ENCODE measurements around the gene GJD3. TPM values are rescaled to one million over a fixed set of nuclear protein-coding genes. Genes with fewer than 3 reads are reported as not detected.

The GJD3 gene
- total and polyA plus RNA-seq, 2 donors (not counting 3 experiments of a cell fraction or from before 2014, with no cell fraction given): 0.10 to 0.40 TPM

DNA sequence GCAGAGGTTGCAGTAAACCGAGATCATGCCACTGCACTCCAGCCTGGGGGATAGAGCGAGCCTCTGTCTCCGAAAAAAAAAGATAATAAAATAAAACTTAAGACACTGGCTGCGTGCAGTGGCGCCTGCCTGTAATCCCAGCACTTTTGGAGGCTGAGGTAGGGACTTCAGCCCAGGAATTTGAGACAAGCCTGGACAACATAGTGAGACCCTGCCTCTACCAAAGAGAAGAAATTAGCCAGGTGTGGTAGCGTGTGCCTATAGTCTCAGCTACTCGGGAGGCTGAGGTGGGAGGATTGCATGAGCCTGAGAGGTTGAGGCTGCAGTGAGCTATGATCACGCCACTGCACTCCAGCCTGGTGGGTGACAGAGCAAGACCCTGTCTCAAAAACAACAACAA, 28.9 kb downstream of the GJD3 start:
- no peaks in the 10 kb centered on the region for H3K27me3 ChIP-seq (ENCODE audit: control insufficient read depth in 2 of 2, insufficient read depth in 2 of 2, low read length in 2 of 2)
- H3K36me3 ChIP-seq (ENCODE audit: control insufficient read depth in 2 of 2, extremely low read depth in 1 of 2, insufficient read depth in 2 of 2, low read length in 2 of 2): peaks cover 0 to 5% of the 10 kb centered on the region in 2 experiments
- dilution Hi-C loops (cut with MboI; ENCODE audit: extremely low pct_ligation_motif_present, low sequenced_read_pairs): no loop called here
- no peak overlapping the region for H3K4me3 ChIP-seq (replicated peaks in 1 of 3; ENCODE audit: insufficient read depth in 1 of 3, low read depth in 1 of 3, low read length in 3 of 3)
- ChIA-PET CTCF (interaction anchor here (1.2 to 1.7 kb wide), 2 partner anchors 19 kb away, joined by 5 to 6 read pairs; no protein-coding TSS in a partner anchor), POLR2A (no interaction called here)
- TF ChIP-seq, protein P1, sequence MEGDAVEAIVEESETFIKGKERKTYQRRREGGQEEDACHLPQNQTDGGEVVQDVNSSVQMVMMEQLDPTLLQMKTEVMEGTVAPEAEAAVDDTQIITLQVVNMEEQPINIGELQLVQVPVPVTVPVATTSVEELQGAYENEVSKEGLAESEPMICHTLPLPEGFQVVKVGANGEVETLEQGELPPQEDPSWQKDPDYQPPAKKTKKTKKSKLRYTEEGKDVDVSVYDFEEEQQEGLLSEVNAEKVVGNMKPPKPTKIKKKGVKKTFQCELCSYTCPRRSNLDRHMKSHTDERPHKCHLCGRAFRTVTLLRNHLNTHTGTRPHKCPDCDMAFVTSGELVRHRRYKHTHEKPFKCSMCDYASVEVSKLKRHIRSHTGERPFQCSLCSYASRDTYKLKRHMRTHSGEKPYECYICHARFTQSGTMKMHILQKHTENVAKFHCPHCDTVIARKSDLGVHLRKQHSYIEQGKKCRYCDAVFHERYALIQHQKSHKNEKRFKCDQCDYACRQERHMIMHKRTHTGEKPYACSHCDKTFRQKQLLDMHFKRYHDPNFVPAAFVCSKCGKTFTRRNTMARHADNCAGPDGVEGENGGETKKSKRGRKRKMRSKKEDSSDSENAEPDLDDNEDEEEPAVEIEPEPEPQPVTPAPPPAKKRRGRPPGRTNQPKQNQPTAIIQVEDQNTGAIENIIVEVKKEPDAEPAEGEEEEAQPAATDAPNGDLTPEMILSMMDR (IDR thresholded peaks at IDR 0.05; ENCODE audit: extremely low read depth in 1 of 2, insufficient read depth in 1 of 2, low read depth in 1 of 2, low read length in 2 of 2): no peak
- TF ChIP-seq, protein P2, sequence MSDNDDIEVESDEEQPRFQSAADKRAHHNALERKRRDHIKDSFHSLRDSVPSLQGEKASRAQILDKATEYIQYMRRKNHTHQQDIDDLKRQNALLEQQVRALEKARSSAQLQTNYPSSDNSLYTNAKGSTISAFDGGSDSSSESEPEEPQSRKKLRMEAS (IDR thresholded peaks at IDR 0.05; ENCODE audit: insufficient read depth, insufficient read length): no peak
- TF ChIP-seq POLR2A (IDR thresholded peaks at IDR 0.05; ENCODE audit: low read depth, low read length): no peak
- TF ChIP-seq MYC (IDR thresholded peaks at IDR 0.05; ENCODE audit: low read depth, low read length): no peak
- no peak for TF ChIP-seq GATA2 (IDR thresholded peaks at IDR 0.05; ENCODE audit: insufficient read depth, insufficient read length, low read depth, low read length)
- TF ChIP-seq FOS (IDR thresholded peaks at IDR 0.05; ENCODE audit: borderline replicate concordance, insufficient read depth, low read length): no peak
- no peak for TF ChIP-seq EZH2 (IDR thresholded peaks at IDR 0.05; ENCODE audit: borderline replicate concordance, low read depth, low read length, severe bottlenecking)
- no peak for TF ChIP-seq JUN (IDR thresholded peaks at IDR 0.05; ENCODE audit: borderline replicate concordance, insufficient read depth, insufficient read length, low read depth)
- no peak for TF ChIP-seq POLR2AphosphoS5 (IDR thresholded peaks at IDR 0.05; ENCODE audit: insufficient read depth, low read depth, low read length)
- no peak for FAIRE-seq
- H3K9me3 ChIP-seq (replicated peaks; ENCODE audit: control insufficient read depth, insufficient read depth, low read length): no peaks in the 10 kb centered on the region
- H2AFZ ChIP-seq (ENCODE audit: low read depth, low read length): no peak overlapping the region
- no TSS peak for BruUV-seq (replicated peaks)
- H3K79me2 ChIP-seq (ENCODE audit: control insufficient read depth, insufficient read depth, low read length): peaks cover 45% of the 10 kb centered on the region
- H3K9ac ChIP-seq (replicated peaks; ENCODE audit: extremely low read depth, insufficient read depth, low read length): no peak overlapping the region
- H4K20me1 ChIP-seq (replicated peaks; ENCODE audit: control insufficient read depth, extremely low read depth, insufficient read depth, low read length): no peaks in the 10 kb centered on the region
- H3K4me2 ChIP-seq (ENCODE audit: insufficient read depth, low read length): no peak overlapping the region
- no peak for DNase-seq (ENCODE audit: low read depth, low spot score)
- H3K4me1 ChIP-seq (ENCODE audit: control insufficient read depth, extremely low read depth, insufficient read depth, low read length): peaks cover 30% of the 10 kb centered on the region
- H3K27ac ChIP-seq (ENCODE audit: insufficient read depth, low read depth, low read length): no peak overlapping the region
- no peaks in the 10 kb centered on the region for H3K9me1 ChIP-seq (replicated peaks; ENCODE audit: control insufficient read depth, extremely low read depth, insufficient read depth, low read length)
- intact Hi-C loops (cut with micrococcal nuclease): no loop called here

Measured in endothelial cell of umbilical vein (primary cell).